HepG2 (cell line): Measurements from ENCODE around the gene LRRC45. TPM values are rescaled to one million over a fixed set of nuclear protein-coding genes. Genes with fewer than 3 reads are reported as not detected.

ENCODE experiments used
- ARHGAP35 ChIP-seq: sonication (generic); formaldehyde crosslinking; IDR thresholded peaks from 2 replicates; pipeline ENCODE4 v1.9.0; 2022; ENCODE audit warnings: mild to moderate bottlenecking, inconsistent platforms, moderate library complexity, missing genetic modification reagents, borderline replicate concordance
- CC2D1A ChIP-seq: sonication (generic); formaldehyde crosslinking; IDR thresholded peaks from 2 replicates; pipeline ENCODE4 v1.8.1; 2023; ENCODE audit warnings: mild to moderate bottlenecking, missing genetic modification reagents
- DDIT3 ChIP-seq: sonication (generic); formaldehyde crosslinking; IDR thresholded peaks from 2 replicates; pipeline ENCODE4 v1.4.0; 2020; ENCODE audit warnings: mild to moderate bottlenecking, missing genetic modification reagents
- EED ChIP-seq: sonication (generic); formaldehyde crosslinking; IDR thresholded peaks from 2 replicates; pipeline ENCODE4 v1.5.0; 2020; ENCODE audit warnings: mild to moderate bottlenecking, missing genetic modification reagents
- ELF4 ChIP-seq: sonication (generic); formaldehyde crosslinking; IDR thresholded peaks from 2 replicates; pipeline ENCODE4 v1.5.0; 2020; ENCODE audit warnings: missing genetic modification reagents, mild to moderate bottlenecking, moderate library complexity, borderline replicate concordance
- HDAC6 ChIP-seq: fragments of 200-600 bp; sonication (generic); IDR thresholded peaks from 2 replicates; pipeline ENCODE4 v1.7.0; 2017; ENCODE audit warnings: mild to moderate bottlenecking, antibody characterized with exemption, low read length, low read depth
- HOXA3 ChIP-seq: sonication (generic); formaldehyde crosslinking; IDR thresholded peaks from 2 replicates; pipeline ENCODE4 v1.5.0; 2020; ENCODE audit warnings: missing genetic modification reagents
- MLLT10 ChIP-seq: sonication (generic); formaldehyde crosslinking; IDR thresholded peaks from 2 replicates; pipeline ENCODE4 v1.4.0; 2020; ENCODE audit warnings: missing genetic modification reagents
- POLR2AphosphoS5 ChIP-seq: IDR thresholded peaks from 2 replicates; pipeline ENCODE4 v1.6.1; 2012; ENCODE audit warnings: low read depth, low read length
- RFX3 ChIP-seq: IDR thresholded peaks from 2 replicates; pipeline ENCODE4 v1.6.1; 2016; ENCODE audit warnings: missing biosample characterization, missing genetic modification reagents
- SMAD1 ChIP-seq: sonication (generic); formaldehyde crosslinking; IDR thresholded peaks from 2 replicates; pipeline ENCODE4 v1.4.0; 2020; ENCODE audit warnings: missing genetic modification reagents, low read depth, mild to moderate bottlenecking, borderline replicate concordance
- SMC3 ChIP-seq: IDR thresholded peaks from 2 replicates; pipeline ENCODE4 v1.6.1; 2011; ENCODE audit warnings: low read length, improper control_type of control experiment
- SNAPC2 ChIP-seq: sonication (generic); formaldehyde crosslinking; IDR thresholded peaks from 2 replicates; pipeline ENCODE4 v1.8.1; 2022; ENCODE audit warnings: mild to moderate bottlenecking, missing genetic modification reagents
- SRY ChIP-seq: sonication (generic); formaldehyde crosslinking; IDR thresholded peaks from 2 replicates; pipeline ENCODE4 v1.8.0; 2022; ENCODE audit warnings: mild to moderate bottlenecking, missing genetic modification reagents
- ZFP36L1 ChIP-seq: sonication (generic); formaldehyde crosslinking; IDR thresholded peaks from 2 replicates; pipeline ENCODE4 v1.8.0; 2022; ENCODE audit warnings: mild to moderate bottlenecking, missing genetic modification reagents, moderate library complexity
- ZKSCAN5 ChIP-seq: sonication (generic); formaldehyde crosslinking; IDR thresholded peaks from 2 replicates; pipeline ENCODE4 v1.5.1; 2020; ENCODE audit warnings: mild to moderate bottlenecking, missing genetic modification reagents
- ZMYM4 ChIP-seq: sonication (generic); formaldehyde crosslinking; IDR thresholded peaks from 2 replicates; pipeline ENCODE4 v1.8.1; 2023; ENCODE audit warnings: mild to moderate bottlenecking, missing genetic modification reagents
- ZNF205 ChIP-seq: IDR thresholded peaks from 2 replicates; pipeline ENCODE4 v1.6.1; 2018; ENCODE audit warnings: missing biosample characterization, missing genetic modification reagents
- ZNF230 ChIP-seq: sonication (generic); formaldehyde crosslinking; IDR thresholded peaks from 2 replicates; pipeline ENCODE4 v1.4.0; 2020; ENCODE audit warnings: mild to moderate bottlenecking, missing genetic modification reagents
- ZNF607 ChIP-seq: sonication (generic); formaldehyde crosslinking; IDR thresholded peaks from 2 replicates; pipeline ENCODE4 v1.5.1; 2020; ENCODE audit warnings: missing genetic modification reagents, mild to moderate bottlenecking, borderline replicate concordance
- ZNF713 ChIP-seq: sonication (generic); formaldehyde crosslinking; IDR thresholded peaks from 2 replicates; pipeline ENCODE4 v1.4.0; 2020; ENCODE audit warnings: mild to moderate bottlenecking, missing genetic modification reagents
- ZNF841 ChIP-seq: sonication (generic); formaldehyde crosslinking; IDR thresholded peaks from 2 replicates; pipeline ENCODE4 v1.8.1; 2023; ENCODE audit warnings: missing genetic modification reagents, borderline replicate concordance
- ZSCAN22 ChIP-seq: sonication (generic); formaldehyde crosslinking; IDR thresholded peaks from 2 replicates; pipeline ENCODE4 v1.4.0; 2020; ENCODE audit warnings: mild to moderate bottlenecking, missing genetic modification reagents
- polyA plus RNA-seq, 8 experiments: library from polyadenylated mRNA; depleted of rRNA in 3 of 8; stranded (reverse) in 7 of 8; unstranded in 1 of 8; fragments of >200 nt; fragmentation: Illumina TruSeq in 4 of 8; extraction: Trizol in 4 of 8; gene quantifications; 2 replicates each; pipeline versions ENCODE4 v1.2.1 to v1.2.3, GENCODE V29; 2011 to 2016; ENCODE audit warnings: low read depth in 4 of 8, missing spikeins in 1 of 8, mixed read lengths in 1 of 8; ENCODE audit not compliant: insufficient read depth in 1 of 8
- total RNA-seq, 5 experiments: library from RNA; depleted of rRNA; stranded (reverse); fragments of >200 nt; fragmentation: Illumina TruSeq; extraction: Trizol; gene quantifications; 2 replicates each; pipeline ENCODE4 v1.2.3, GENCODE V29; 2016; ENCODE audit warnings: low read depth in 1 of 5
- TF ChIP-seq, protein P1 (sequence below): sonication (generic); formaldehyde crosslinking; IDR thresholded peaks from 2 replicates; pipeline ENCODE4 v1.5.1; 2020; ENCODE audit warnings: missing genetic modification reagents, mild to moderate bottlenecking, borderline replicate concordance
- TF ChIP-seq, protein P2 (sequence below): sonication (generic); formaldehyde crosslinking; IDR thresholded peaks from 2 replicates; pipeline ENCODE4 v1.5.0; 2020; ENCODE audit warnings: mild to moderate bottlenecking, missing genetic modification reagents

LRRC45 gene
- total and polyA plus RNA-seq, 2 of the 13 experiments (the other 11 are each of a cell fraction or from before 2014, with no cell fraction given) = 11.6 to 48.1 TPM

GRCh38 chr17:82037092-82037888, 14.2 kb downstream of the LRRC45 start, which contains the start of gene DCXR (continued):
- TF ChIP-seq, protein P1, sequence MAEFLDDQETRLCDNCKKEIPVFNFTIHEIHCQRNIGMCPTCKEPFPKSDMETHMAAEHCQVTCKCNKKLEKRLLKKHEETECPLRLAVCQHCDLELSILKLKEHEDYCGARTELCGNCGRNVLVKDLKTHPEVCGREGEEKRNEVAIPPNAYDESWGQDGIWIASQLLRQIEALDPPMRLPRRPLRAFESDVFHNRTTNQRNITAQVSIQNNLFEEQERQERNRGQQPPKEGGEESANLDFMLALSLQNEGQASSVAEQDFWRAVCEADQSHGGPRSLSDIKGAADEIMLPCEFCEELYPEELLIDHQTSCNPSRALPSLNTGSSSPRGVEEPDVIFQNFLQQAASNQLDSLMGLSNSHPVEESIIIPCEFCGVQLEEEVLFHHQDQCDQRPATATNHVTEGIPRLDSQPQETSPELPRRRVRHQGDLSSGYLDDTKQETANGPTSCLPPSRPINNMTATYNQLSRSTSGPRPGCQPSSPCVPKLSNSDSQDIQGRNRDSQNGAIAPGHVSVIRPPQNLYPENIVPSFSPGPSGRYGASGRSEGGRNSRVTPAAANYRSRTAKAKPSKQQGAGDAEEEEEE (CRISPR knock-in tag) = no peak
- TF ChIP-seq SMC3 (no peak; the same call in 1 of the 2 replicates), RFX3 (no peak), MLLT10 (CRISPR knock-in tag) (no peak), SNAPC2 (CRISPR knock-in tag) (peak; percentile 85; the same call in 1 of the 2 replicates), CC2D1A (no peak), ZMYM4 (CRISPR knock-in tag) (peak; percentile 90), ZKSCAN5 (CRISPR knock-in tag) (no peak), ZNF713 (CRISPR knock-in tag) (0 out of 2 replicates have a peak, but pooled peaks have one; percentile 42), ZFP36L1 (CRISPR knock-in tag) (peak; percentile 94), ZNF205 (CRISPR knock-in tag) (peak; percentile 66; the same call in 1 of the 2 replicates), EED (peak; percentile 55), ZNF230 (CRISPR knock-in tag) (peak; percentile 79; the same call in 1 of the 2 replicates), ELF4 (CRISPR knock-in tag) (no peak), ZNF607 (CRISPR knock-in tag) (peak; percentile 98; the same call in 1 of the 2 replicates), ZNF841 (peak; percentile 45; the same call in 1 of the 2 replicates), HDAC6 (no peak), ARHGAP35 (CRISPR knock-in tag) (peak; percentile 85; the same call in 1 of the 2 replicates), SRY (CRISPR knock-in tag) (no peak; the same call in none of the 2 replicates), DDIT3 (CRISPR knock-in tag) (0 out of 2 replicates have a peak, but pooled peaks have one; percentile 54), ZSCAN22 (CRISPR knock-in tag) (no peak), HOXA3 (CRISPR knock-in tag) (peak; percentile 75), SMAD1 (CRISPR knock-in tag) (0 out of 2 replicates have a peak, but pooled peaks have one; percentile 77), POLR2AphosphoS5 (peak; percentile 98)
- TF ChIP-seq, protein P2, sequence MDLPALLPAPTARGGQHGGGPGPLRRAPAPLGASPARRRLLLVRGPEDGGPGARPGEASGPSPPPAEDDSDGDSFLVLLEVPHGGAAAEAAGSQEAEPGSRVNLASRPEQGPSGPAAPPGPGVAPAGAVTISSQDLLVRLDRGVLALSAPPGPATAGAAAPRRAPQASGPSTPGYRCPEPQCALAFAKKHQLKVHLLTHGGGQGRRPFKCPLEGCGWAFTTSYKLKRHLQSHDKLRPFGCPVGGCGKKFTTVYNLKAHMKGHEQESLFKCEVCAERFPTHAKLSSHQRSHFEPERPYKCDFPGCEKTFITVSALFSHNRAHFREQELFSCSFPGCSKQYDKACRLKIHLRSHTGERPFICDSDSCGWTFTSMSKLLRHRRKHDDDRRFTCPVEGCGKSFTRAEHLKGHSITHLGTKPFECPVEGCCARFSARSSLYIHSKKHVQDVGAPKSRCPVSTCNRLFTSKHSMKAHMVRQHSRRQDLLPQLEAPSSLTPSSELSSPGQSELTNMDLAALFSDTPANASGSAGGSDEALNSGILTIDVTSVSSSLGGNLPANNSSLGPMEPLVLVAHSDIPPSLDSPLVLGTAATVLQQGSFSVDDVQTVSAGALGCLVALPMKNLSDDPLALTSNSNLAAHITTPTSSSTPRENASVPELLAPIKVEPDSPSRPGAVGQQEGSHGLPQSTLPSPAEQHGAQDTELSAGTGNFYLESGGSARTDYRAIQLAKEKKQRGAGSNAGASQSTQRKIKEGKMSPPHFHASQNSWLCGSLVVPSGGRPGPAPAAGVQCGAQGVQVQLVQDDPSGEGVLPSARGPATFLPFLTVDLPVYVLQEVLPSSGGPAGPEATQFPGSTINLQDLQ (CRISPR knock-in tag) = no peak
